Transverse colon (tissue), 4 donors: ENCODE results near the gene SLC12A2. TPM values are rescaled to one million over a fixed set of nuclear protein-coding genes. Genes with fewer than 3 reads are reported as not detected.

Experiments
- DNase-seq: peaks from one replicate; pipeline ENCODE4 v3.0.0-alpha.2; 2019
- H3K27ac ChIP-seq, 4 donors: fragments of 200-600 bp; sonication (generic); 2 replicates each; pipeline ENCODE4 v1.5.1; 2016 to 2018; ENCODE audit warnings: inconsistent platforms in 4 of 4
- H3K27me3 ChIP-seq: fragments of 200-600 bp; sonication (generic); 2 replicates; pipeline ENCODE4 v1.5.1; 2017; ENCODE audit warnings: inconsistent platforms
- H3K36me3 ChIP-seq, 4 donors: fragments of 200-600 bp; sonication (generic); 2 replicates each; pipeline ENCODE4 v1.5.1; 2017 to 2019; ENCODE audit warnings: inconsistent platforms in 4 of 4
- H3K4me1 ChIP-seq, 4 donors: fragments of 200-600 bp; sonication (generic); 2 replicates each; pipeline ENCODE4 v1.5.1; 2017 to 2020; ENCODE audit warnings: inconsistent platforms in 4 of 4
- H3K4me3 ChIP-seq, 4 donors: fragments of 200-600 bp; sonication (generic); 1 replicate in 1 of 4; 2 replicates in 3 of 4; pipeline versions ENCODE4 v1.5.1 to v1.6.1; 2017 to 2019; ENCODE audit warnings: inconsistent platforms in 4 of 4
- H3K9me3 ChIP-seq, 2 donors: fragments of 200-600 bp; sonication (generic); 2 replicates each; pipeline ENCODE4 v1.5.1; 2017 to 2019; ENCODE audit warnings: inconsistent platforms in 2 of 2
- EP300 ChIP-seq: sonication (generic); formaldehyde crosslinking; IDR thresholded peaks from one replicate; pipeline ENCODE4 v1.6.1; 2017; ENCODE audit warnings: antibody characterized with exemption, low read depth
- POLR2A ChIP-seq: fragments of 450-650 bp; IDR thresholded peaks from one replicate; pipeline ENCODE4 v1.6.1; 2016; ENCODE audit warnings: antibody characterized with exemption, mild to moderate bottlenecking, moderate library complexity
- POLR2AphosphoS5 ChIP-seq, 3 donors: sonication (generic); formaldehyde crosslinking; IDR thresholded peaks; one replicate each; pipeline ENCODE4 v1.6.1; 2016; ENCODE audit warnings: antibody characterized with exemption in 3 of 3
- WGBS, 2 donors: methylation state at CpG; one replicate each; pipeline ENCODE4 v1.1.5; 2018; ENCODE audit warnings: low coverage in 1 of 2; 5-methylcytosine and 5-hydroxymethylcytosine counted together
- in situ Hi-C, 4 donors: fragments of 200-750 bp; cut with MboI; loops; one replicate each; pipeline versions ENCODE4 v1.15.0 to v1.15.1; 2017; ENCODE audit warnings: low sequenced_read_pairs in 3 of 4, low pct_ligation_motif_present in 1 of 4, low pct_unique_long_range_greater_than_20kb in 1 of 4
- intact Hi-C: fragments of 100-400 bp; cut with DNase I; formaldehyde crosslinking; loops from one replicate; pipeline ENCODE4 v1.15.1; 2023; ENCODE audit warnings: low total_unique reads
- total RNA-seq, 4 donors: library from RNA; depleted of rRNA; stranded (reverse); fragments of >200 nt; gene quantifications; one replicate each; pipeline ENCODE4 v1.1.0, GENCODE V29; 2016
- TF ChIP-seq, protein P1 (sequence below), 5 experiments: fragments of 200-600 bp in 3 of 5; fragments of 450-650 bp in 2 of 5; sonication (generic) in 3 of 5; IDR thresholded peaks; 1 replicate in 2 of 5; 2 replicates in 3 of 5; pipeline ENCODE4 v1.5.1; 2016 to 2017; ENCODE audit warnings: antibody characterized with exemption in 5 of 5, inconsistent platforms in 3 of 5, mild to moderate bottlenecking in 2 of 5, moderate library complexity in 1 of 5

SLC12A2 gene
- total RNA-seq: 10 to 100 TPM; 40.4 to 91.1 (median 73.5) TPM

DNA sequence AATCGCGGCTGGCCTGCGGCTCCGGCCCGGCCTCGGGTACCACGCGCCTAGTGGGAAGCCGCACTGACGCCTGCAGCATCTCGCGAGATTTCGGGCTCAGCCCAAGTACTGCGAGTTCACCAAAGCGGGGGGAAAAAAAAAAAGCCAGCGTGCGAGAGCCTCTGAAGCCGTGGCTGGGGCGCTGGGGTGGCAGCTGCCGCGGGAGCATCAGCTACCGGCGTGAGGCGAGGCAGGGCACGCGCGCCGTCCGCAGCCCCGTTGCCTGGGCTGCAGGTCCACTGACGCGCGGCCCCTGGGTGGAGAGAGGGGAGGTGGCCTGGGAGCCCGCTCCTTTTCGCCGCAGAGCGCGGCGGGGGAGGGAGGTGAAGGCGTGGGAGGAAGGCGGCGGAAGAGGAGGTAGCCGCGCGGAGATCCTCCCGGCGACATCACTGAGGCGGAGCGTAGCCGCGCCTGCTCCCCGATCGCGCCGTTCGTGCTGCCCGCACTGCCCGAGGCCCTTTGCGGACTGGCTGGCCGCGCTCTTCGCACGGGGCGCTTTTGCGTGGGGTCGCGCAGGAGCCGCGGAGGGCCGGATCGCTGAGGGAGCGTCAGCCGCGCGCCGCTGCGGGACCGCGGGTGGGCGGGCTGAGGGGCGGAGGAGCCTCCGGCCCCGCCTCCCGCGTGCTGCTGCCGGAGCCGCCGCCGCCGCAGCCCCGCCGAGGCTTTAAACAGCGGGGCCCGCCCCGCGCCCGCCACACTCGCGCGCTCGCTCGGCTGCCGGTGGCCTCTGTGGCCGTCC is at the start of gene SLC12A2:
SLC12A2 (plus strand) TSS at position 734 of the 778 bp plus-strand sequence. CDS start 189 bp downstream, outside the sequence.
- H3K4me1 ChIP-seq: peaks cover 15 to 62% (median 22%) of the 10 kb centered on the region in 4 donors
- DNase-seq: peak; percentile 92
- intact Hi-C loops (loop anchor here (10.0 kb wide), 1 partner anchor 328 kb away; no protein-coding TSS in a partner anchor), in situ Hi-C loops (no loop called here)
- H3K4me3 ChIP-seq: peak within 1 kb of the TSS; percentile 70 to 95 (median 94)
- no peaks in the 10 kb centered on the region for H3K36me3 ChIP-seq
- 0% methylated on average over 77 of the region's 104 CpGs; no CpG with 5 or more reads in 1 of the 2 donors for WGBS, 2 donors
- no peaks in the 10 kb centered on the region for H3K9me3 ChIP-seq
- peak within 1 kb of the TSS; percentile 93 to 99 (median 96) for H3K27ac ChIP-seq
- peak; percentile 78 for TF ChIP-seq POLR2A
- peak; percentile 74 to 89 (median 79) for TF ChIP-seq POLR2AphosphoS5 (IDR thresholded peaks at IDR 0.05)
- no peak for TF ChIP-seq EP300
- TF ChIP-seq, protein P1, sequence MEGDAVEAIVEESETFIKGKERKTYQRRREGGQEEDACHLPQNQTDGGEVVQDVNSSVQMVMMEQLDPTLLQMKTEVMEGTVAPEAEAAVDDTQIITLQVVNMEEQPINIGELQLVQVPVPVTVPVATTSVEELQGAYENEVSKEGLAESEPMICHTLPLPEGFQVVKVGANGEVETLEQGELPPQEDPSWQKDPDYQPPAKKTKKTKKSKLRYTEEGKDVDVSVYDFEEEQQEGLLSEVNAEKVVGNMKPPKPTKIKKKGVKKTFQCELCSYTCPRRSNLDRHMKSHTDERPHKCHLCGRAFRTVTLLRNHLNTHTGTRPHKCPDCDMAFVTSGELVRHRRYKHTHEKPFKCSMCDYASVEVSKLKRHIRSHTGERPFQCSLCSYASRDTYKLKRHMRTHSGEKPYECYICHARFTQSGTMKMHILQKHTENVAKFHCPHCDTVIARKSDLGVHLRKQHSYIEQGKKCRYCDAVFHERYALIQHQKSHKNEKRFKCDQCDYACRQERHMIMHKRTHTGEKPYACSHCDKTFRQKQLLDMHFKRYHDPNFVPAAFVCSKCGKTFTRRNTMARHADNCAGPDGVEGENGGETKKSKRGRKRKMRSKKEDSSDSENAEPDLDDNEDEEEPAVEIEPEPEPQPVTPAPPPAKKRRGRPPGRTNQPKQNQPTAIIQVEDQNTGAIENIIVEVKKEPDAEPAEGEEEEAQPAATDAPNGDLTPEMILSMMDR (IDR thresholded peaks at IDR 0.05): peak in 3 of 5 experiments; percentile 6 to 38 (median 10)
- H3K27me3 ChIP-seq: no peaks in the 10 kb centered on the region

GRCh38 chr5:128035689-128036088 is 47.9 kb upstream of the SLC12A2 start:
- Histone ChIP-seq H3K27ac (no peak overlapping the region), H3K4me1 (no peaks in the 10 kb centered on the region), H3K27me3 (no peaks in the 10 kb centered on the region), H3K4me3 (no peak overlapping the region), H3K36me3 (peaks cover 0 to 3% (median 0%) of the 10 kb centered on the region in 4 donors), H3K9me3 (no peaks in the 10 kb centered on the region)
- 81 to 97% methylated on average over 3 to 4 of the region's 4 CpGs for WGBS, 2 donors
- DNase-seq: no peak
- TF ChIP-seq POLR2A: no peak
- TF ChIP-seq, protein P1 (IDR thresholded peaks at IDR 0.05): no peak
- TF ChIP-seq EP300: no peak
- no peak for TF ChIP-seq POLR2AphosphoS5 (IDR thresholded peaks at IDR 0.05)
- in situ Hi-C loops (no loop called here), intact Hi-C loops (no loop called here)

- intact Hi-C loops: no loop called here
These were observed 46.6 kb upstream of the SLC12A2 start for GRCh38 chr5:128036950-128037349.

GRCh38 chr5:128038643-128039042 is 44.9 kb upstream of the SLC12A2 start:
- no peak overlapping the region for H3K4me3 ChIP-seq
- H3K9me3 ChIP-seq: no peaks in the 10 kb centered on the region
- no peaks in the 10 kb centered on the region for H3K27me3 ChIP-seq
- TF ChIP-seq EP300 (no peak), POLR2A (no peak), POLR2AphosphoS5 (IDR thresholded peaks at IDR 0.05) (no peak)
- TF ChIP-seq, protein P1 (IDR thresholded peaks at IDR 0.05): no peak
- H3K36me3 ChIP-seq: peaks cover 0 to 3% (median 0%) of the 10 kb centered on the region in 4 donors
- no peak for DNase-seq
- in situ Hi-C loops: no loop called here
- no peak overlapping the region for H3K27ac ChIP-seq
- intact Hi-C loops: no loop called here
- no peaks in the 10 kb centered on the region for H3K4me1 ChIP-seq

More at GRCh38 chr5:128036950-128037349, 46.6 kb upstream of the SLC12A2 start:
- Histone ChIP-seq H3K36me3 (peaks cover 0 to 3% (median 0%) of the 10 kb centered on the region in 4 donors), H3K4me1 (no peaks in the 10 kb centered on the region), H3K9me3 (no peaks in the 10 kb centered on the region), H3K27me3 (no peaks in the 10 kb centered on the region), H3K27ac (no peak overlapping the region), H3K4me3 (no peak overlapping the region)
- in situ Hi-C loops: no loop called here
- 59% methylated on average over 1 of the region's 1 CpG; no CpG with 5 or more reads in 1 of the 2 donors for WGBS, 2 donors
- no peak for DNase-seq
- TF ChIP-seq POLR2A (no peak), POLR2AphosphoS5 (IDR thresholded peaks at IDR 0.05) (no peak), EP300 (no peak)
- TF ChIP-seq, protein P1 (IDR thresholded peaks at IDR 0.05): no peak
